ENCODE results near the gene CHST1. TPM values are rescaled to one million over a fixed set of nuclear protein-coding genes. Genes with fewer than 3 reads are reported as not detected.

Gene CHST1
- total RNA-seq, 2 donors from 2014 or later: 2.7 to 5.4 TPM

DNA sequence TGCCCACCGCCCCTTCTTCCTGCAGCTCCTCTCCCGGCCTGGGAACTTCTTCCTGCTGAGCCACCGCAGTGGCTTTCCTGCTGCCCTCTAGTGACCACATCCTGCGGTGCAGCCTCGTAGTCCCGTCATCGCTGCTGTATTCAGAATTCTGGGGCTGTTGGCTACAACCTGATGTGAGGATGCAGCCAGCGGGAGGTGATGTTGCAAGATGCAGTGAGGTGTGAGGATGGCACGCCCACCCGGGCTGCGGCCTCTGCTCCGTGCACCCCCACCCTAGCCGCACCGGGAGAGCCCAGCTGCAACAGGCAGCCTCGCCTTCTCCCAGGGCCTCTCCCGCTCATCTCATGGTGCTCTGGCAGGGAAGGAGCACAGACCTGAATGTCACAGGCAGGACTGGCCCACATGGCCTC is 10.1 kb downstream of the CHST1 start:
- Histone ChIP-seq H3K27me3 (no peaks in the 10 kb centered on the region), H3K4me3 (no peak overlapping the region), H3K36me3 (no peaks in the 10 kb centered on the region), H3K27ac (no peak overlapping the region), H3K4me1 (peaks cover 0 to 26% of the 10 kb centered on the region in 2 donors), H3K9me3 (no peaks in the 10 kb centered on the region)
- peak; percentile 77 for DNase-seq (ENCODE audit: low spot score)
- TF ChIP-seq, protein P1, sequence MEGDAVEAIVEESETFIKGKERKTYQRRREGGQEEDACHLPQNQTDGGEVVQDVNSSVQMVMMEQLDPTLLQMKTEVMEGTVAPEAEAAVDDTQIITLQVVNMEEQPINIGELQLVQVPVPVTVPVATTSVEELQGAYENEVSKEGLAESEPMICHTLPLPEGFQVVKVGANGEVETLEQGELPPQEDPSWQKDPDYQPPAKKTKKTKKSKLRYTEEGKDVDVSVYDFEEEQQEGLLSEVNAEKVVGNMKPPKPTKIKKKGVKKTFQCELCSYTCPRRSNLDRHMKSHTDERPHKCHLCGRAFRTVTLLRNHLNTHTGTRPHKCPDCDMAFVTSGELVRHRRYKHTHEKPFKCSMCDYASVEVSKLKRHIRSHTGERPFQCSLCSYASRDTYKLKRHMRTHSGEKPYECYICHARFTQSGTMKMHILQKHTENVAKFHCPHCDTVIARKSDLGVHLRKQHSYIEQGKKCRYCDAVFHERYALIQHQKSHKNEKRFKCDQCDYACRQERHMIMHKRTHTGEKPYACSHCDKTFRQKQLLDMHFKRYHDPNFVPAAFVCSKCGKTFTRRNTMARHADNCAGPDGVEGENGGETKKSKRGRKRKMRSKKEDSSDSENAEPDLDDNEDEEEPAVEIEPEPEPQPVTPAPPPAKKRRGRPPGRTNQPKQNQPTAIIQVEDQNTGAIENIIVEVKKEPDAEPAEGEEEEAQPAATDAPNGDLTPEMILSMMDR (IDR thresholded peaks at IDR 0.05): peak; percentile 85 to 94

DNA sequence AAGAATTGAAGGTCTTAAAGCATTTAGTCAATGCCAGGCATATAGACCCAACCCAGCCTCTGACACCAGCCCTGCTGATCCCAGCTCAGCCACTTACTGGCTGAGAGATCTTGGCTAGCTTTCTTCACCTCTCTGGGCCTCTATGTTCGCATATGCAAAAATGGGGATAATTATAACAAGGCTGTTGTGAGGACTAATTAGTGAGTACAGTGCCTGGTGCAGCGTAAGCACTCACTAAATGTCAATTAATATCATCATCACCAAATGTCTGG is 10.5 kb downstream of the CHST1 start:
- H3K4me1 ChIP-seq: peaks cover 0 to 26% of the 10 kb centered on the region in 2 donors
- DNase-seq (ENCODE audit: low spot score): no peak
- H3K27ac ChIP-seq: no peak overlapping the region
- H3K27me3 ChIP-seq: no peaks in the 10 kb centered on the region
- H3K36me3 ChIP-seq: no peaks in the 10 kb centered on the region
- H3K9me3 ChIP-seq: no peaks in the 10 kb centered on the region
- TF ChIP-seq, protein P1 (IDR thresholded peaks at IDR 0.05): no peak
- H3K4me3 ChIP-seq: no peak overlapping the region

DNA sequence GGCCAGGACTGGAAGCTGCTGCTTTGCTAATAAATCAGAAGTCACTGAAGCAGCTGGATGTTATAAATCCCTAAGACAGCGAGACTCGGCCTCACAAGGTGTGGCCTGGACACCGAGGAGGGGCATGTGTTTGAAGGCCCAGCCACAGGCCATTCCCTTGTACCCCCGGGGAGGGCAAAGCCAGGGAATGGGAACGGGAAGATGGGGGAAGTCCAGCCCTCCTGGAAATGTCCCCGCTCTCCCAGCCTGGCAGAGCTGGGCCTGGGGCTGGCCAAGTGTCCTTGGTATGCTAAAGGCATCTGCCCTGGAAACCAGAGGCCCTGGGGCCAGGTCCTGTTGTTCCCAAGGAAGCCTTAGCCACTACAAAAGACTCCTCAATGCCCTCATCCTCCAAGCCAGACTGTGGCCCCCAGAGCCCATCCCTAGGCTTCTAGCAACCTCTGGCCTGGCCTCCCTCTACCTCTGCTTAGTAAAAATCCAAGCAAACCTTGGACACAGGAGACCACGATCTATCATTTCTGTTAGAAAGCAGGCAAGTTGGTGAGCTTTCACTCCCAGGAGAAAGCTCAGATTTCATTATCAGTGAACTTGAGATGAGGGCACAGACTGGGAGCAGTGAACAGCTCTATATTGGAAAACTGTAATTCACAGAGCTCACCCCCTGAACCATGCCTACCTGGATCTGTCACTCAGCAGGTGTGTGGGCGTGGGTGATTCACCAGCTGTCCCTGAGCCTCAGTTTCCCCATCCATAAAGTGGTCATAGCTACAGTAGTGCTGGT is 11.0 kb downstream of the CHST1 start:
- H3K4me1 ChIP-seq: peaks cover 0 to 22% of the 10 kb centered on the region in 2 donors
- H3K27ac ChIP-seq: no peak overlapping the region
- DNase-seq (ENCODE audit: low spot score): peak; percentile 50
- H3K4me3 ChIP-seq: no peak overlapping the region
- H3K9me3 ChIP-seq: no peaks in the 10 kb centered on the region
- TF ChIP-seq, protein P1 (IDR thresholded peaks at IDR 0.05): no peak
- H3K36me3 ChIP-seq: no peaks in the 10 kb centered on the region
- H3K27me3 ChIP-seq: no peaks in the 10 kb centered on the region

DNA sequence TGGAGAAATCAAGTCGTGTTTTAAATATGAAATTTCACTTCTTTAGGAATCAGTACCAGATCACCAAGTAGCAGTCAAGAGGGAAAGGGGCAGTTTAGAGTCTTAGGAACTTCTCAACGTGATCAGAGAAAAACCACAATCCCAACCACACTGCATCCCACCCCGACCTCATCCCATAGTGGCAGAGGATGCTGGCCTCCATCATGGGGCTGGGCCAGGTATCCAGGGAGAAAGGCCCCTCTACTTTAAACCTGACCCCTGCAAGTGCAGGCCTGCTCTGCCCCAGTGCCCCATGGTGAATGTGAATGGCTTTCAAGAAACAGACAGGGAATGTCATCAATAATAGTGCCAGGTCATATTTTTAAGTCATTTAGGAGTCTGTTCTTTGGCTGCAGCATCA is 12.1 kb downstream of the CHST1 start:
- peak; percentile 5 for DNase-seq (ENCODE audit: low spot score)
- no peak overlapping the region for H3K27ac ChIP-seq
- TF ChIP-seq, protein P1 (IDR thresholded peaks at IDR 0.05): no peak
- no peaks in the 10 kb centered on the region for H3K9me3 ChIP-seq
- H3K36me3 ChIP-seq: no peaks in the 10 kb centered on the region
- H3K4me3 ChIP-seq: no peak overlapping the region
- H3K27me3 ChIP-seq: no peaks in the 10 kb centered on the region
- peaks cover 0 to 10% of the 10 kb centered on the region in 2 donors for H3K4me1 ChIP-seq

DNA sequence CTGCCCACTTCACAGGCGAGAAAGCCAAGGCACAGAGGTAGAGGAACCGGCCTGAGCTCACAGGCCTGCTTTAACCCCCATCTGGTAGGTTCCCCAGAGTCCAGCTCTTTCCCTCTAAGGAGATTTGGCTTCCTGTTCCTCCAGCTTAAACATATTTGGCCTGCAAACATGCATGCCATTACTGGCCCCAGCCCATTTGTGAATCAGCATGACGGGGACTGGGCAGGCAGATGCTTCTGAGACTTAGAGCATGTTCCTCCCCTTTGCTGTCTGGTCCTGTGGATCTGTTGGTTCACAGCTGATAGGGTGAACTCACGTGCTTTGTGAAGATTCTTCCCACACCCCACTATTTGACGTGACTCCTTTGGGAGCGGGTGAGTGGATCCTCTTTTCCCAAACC is 12.6 kb downstream of the CHST1 start:
- peak; percentile 32 for DNase-seq (ENCODE audit: low spot score)
- Histone ChIP-seq H3K27me3 (no peaks in the 10 kb centered on the region), H3K4me3 (no peak overlapping the region), H3K4me1 (peaks cover 0 to 5% of the 10 kb centered on the region in 2 donors), H3K27ac (no peak overlapping the region), H3K36me3 (no peaks in the 10 kb centered on the region), H3K9me3 (no peaks in the 10 kb centered on the region)
- TF ChIP-seq, protein P1 (IDR thresholded peaks at IDR 0.05): no peak

All from right atrium auricular region (tissue), 2 donors.